ENCODE data around the gene MYBPHL. TPM values are rescaled to one million over a fixed set of nuclear protein-coding genes. Genes with fewer than 3 reads are reported as not detected.
A peak's percentile ranks its signal among the peaks of the same experiment; 100 is the strongest.

The MYBPHL gene
- total RNA-seq, 4 donors from 2014 or later = not detected

- no peak for DNase-seq (ENCODE audit: low spot score in 2 of 2)
- TF ChIP-seq CTCF (IDR thresholded peaks at IDR 0.05) = no peak
- TF ChIP-seq POLR2A (IDR thresholded peaks at IDR 0.05) = no peak
- H3K4me3 ChIP-seq (ENCODE audit: low read depth, poor library complexity, severe bottlenecking) = peak overlapping the region; percentile 42
- 46 to 49% methylated on average over 17 of the region's 17 CpGs for WGBS, 2 donors
- intact Hi-C loops (cut with DNase I; ENCODE audit: low total_unique reads) = no loop called here
Measured at GRCh38 chr1:109283748-109284600, 22.8 kb downstream of the MYBPHL start.

GRCh38 chr1:109282952-109283747 lies 23.7 kb downstream of the MYBPHL start, which contains the start of gene PSRC1:
Gene PSRC1, minus strand, starts transcription at chr1:109283145.
- intact Hi-C loops (cut with DNase I; ENCODE audit: low total_unique reads) = no loop called here
- H3K4me3 ChIP-seq (ENCODE audit: low read depth, poor library complexity, severe bottlenecking) = peak within 1 kb of the TSS; percentile 42
- WGBS, 2 donors = 0% methylated on average over 49 to 56 of the region's 56 CpGs
- TF ChIP-seq POLR2A (IDR thresholded peaks at IDR 0.05) = no peak
- no peak for TF ChIP-seq CTCF (IDR thresholded peaks at IDR 0.05)
- DNase-seq (ENCODE audit: low spot score in 2 of 2) = peak; percentile 95 to 99

GRCh38 chr1:109282497-109282951 lies 24.3 kb downstream of the MYBPHL start:
- TF ChIP-seq CTCF (IDR thresholded peaks at IDR 0.05) (no peak), POLR2A (IDR thresholded peaks at IDR 0.05) (no peak)
- 5 to 9% methylated on average over 10 of the region's 10 CpGs for WGBS, 2 donors
- no peak for DNase-seq (ENCODE audit: low spot score in 2 of 2)
- peak overlapping the region; percentile 42 for H3K4me3 ChIP-seq (ENCODE audit: low read depth, poor library complexity, severe bottlenecking)
- intact Hi-C loops (cut with DNase I; ENCODE audit: low total_unique reads) = no loop called here

- intact Hi-C loops (cut with DNase I; ENCODE audit: low total_unique reads) = no loop called here
- WGBS, 2 donors = 65 to 67% methylated on average over 25 to 28 of the region's 28 CpGs
- DNase-seq (ENCODE audit: low spot score in 2 of 2) = no peak
Measured at GRCh38 chr1:109281680-109282496, 24.9 kb downstream of the MYBPHL start.

More at GRCh38 chr1:109281680-109282496, 24.9 kb downstream of the MYBPHL start:
- TF ChIP-seq CTCF (IDR thresholded peaks at IDR 0.05) (no peak), POLR2A (IDR thresholded peaks at IDR 0.05) (no peak)
- H3K4me3 ChIP-seq (ENCODE audit: low read depth, poor library complexity, severe bottlenecking) = no peak overlapping the region
